ENCODE measurements around the gene TXNRD2.
"Not testable (repeated sequence)": the region's sequence is repeated elsewhere in the genome, so short reads cannot be mapped to it uniquely, and the experiment has no call there.

The TXNRD2 gene

GRCh38 chr22:19885841-19886592, 55.6 kb downstream of the TXNRD2 start:
- DNase-seq: no peak

GRCh38 chr22:19884954-19885751, 56.5 kb downstream of the TXNRD2 start:
- DNase-seq: no peak

- DNase-seq: no peak
Observed at GRCh38 chr22:19884161-19884953, 57.3 kb downstream of the TXNRD2 start.

- not testable (repeated sequence) for DNase-seq
Observed at GRCh38 chr22:19883446-19883845, 58.2 kb downstream of the TXNRD2 start.

GRCh38 chr22:19882446-19883381, 58.9 kb downstream of the TXNRD2 start:
- peak; percentile 41 for DNase-seq

- DNase-seq: peak; percentile 40
Observed at GRCh38 chr22:19880786-19881569, 60.6 kb downstream of the TXNRD2 start.

- DNase-seq: peak; percentile 46
Observed at GRCh38 chr22:19879992-19880785, 61.4 kb downstream of the TXNRD2 start.

- DNase-seq: no peak
Observed at GRCh38 chr22:19879643-19879991, 62.0 kb downstream of the TXNRD2 start.

- peak; percentile 37 for DNase-seq
Observed at GRCh38 chr22:19879246-19879570, 62.4 kb downstream of the TXNRD2 start.

- DNase-seq: peak; percentile 43
Observed at GRCh38 chr22:19878461-19879245, 63.0 kb downstream of the TXNRD2 start.

GRCh38 chr22:19877626-19878339, 63.8 kb downstream of the TXNRD2 start:
- DNase-seq: peak; percentile 33

GRCh38 chr22:19876941-19877625, 64.5 kb downstream of the TXNRD2 start:
- DNase-seq: no peak

GRCh38 chr22:19876314-19876940, 65.2 kb downstream of the TXNRD2 start:
- no peak for DNase-seq

- DNase-seq: no peak
Observed at GRCh38 chr22:19875531-19876313, 65.9 kb downstream of the TXNRD2 start.

- DNase-seq: peak; percentile 50
Observed at GRCh38 chr22:19875061-19875530, 66.5 kb downstream of the TXNRD2 start.

GRCh38 chr22:19874307-19875060, 67.1 kb downstream of the TXNRD2 start:
- peak; percentile 61 for DNase-seq

Data from activated CD8-positive, alpha-beta memory T cell treated with anti-CD3 and anti-CD28 coated beads, Interleukin-2, amount 50 U/mL, for 48 hours (primary cell).